B cell (primary cell): ENCODE measurements around the gene OPA1. TPM values are rescaled to one million over a fixed set of nuclear protein-coding genes. Genes with fewer than 3 reads are reported as not detected.

ENCODE experiments used
- ATAC-seq: fragments of 200-7000 bp; cut with Tn5 transposase; one replicate; pipeline ENCODE4 v1.10.0; 2021; ENCODE audit warnings: low read depth, mild to moderate bottlenecking, moderate number of reproducible peaks, moderate library complexity
- CTCF ChIA-PET: fragments of 350-600 bp; sonication (Branson Sonifier 250); formaldehyde crosslinking; loops from one replicate; lab custom pipeline; 2021; ENCODE audit warnings: antibody characterized with exemption, inconsistent platforms; lab: Charles Lee
- POLR2A ChIA-PET: fragments of 350-600 bp; sonication (Branson Sonifier 250); formaldehyde crosslinking; loops from one replicate; lab custom pipeline; 2021; ENCODE audit warnings: antibody characterized with exemption; lab: Charles Lee
- DNase-seq: peaks from one replicate; pipeline ENCODE4 v3.0.0; 2013
- H2AFZ ChIP-seq: 2 replicates; pipeline ENCODE4 v1.6.1; 2012; ENCODE audit warnings: mild to moderate bottlenecking, low read depth, low read length; ENCODE audit not compliant: insufficient read depth, poor library complexity, severe bottlenecking
- H3K27ac ChIP-seq, 2 donors: 1 replicate in 1 of 2; 2 replicates in 1 of 2; pipeline ENCODE4 v1.5.1; 2012 to 2013; ENCODE audit warnings: low read length in 2 of 2, mild to moderate bottlenecking in 2 of 2, moderate library complexity in 1 of 2
- H3K27me3 ChIP-seq, 4 experiments: fragments of 200-600 bp in 1 of 4; sonication (generic) in 1 of 4; replicated peaks in 1 of 4; 1 replicate in 2 of 4; 2 replicates in 2 of 4; pipeline versions ENCODE4 v1.6.1 to v1.7.0; 2013 to 2016; ENCODE audit warnings: low read length in 3 of 4, mild to moderate bottlenecking in 2 of 4, mixed read lengths in 1 of 4, moderate library complexity in 1 of 4; ENCODE audit not compliant: insufficient read depth in 4 of 4, control insufficient read depth in 3 of 4; ENCODE audit errors: control extremely low read depth in 1 of 4
- H3K36me3 ChIP-seq, 2 experiments: replicated peaks in 1 of 2; 1 replicate in 1 of 2; 2 replicates in 1 of 2; pipeline versions ENCODE4 v1.6.1 to v1.7.1; 2013; ENCODE audit warnings: low read length in 1 of 2; ENCODE audit not compliant: insufficient read depth in 2 of 2, control insufficient read depth in 1 of 2; ENCODE audit errors: control extremely low read depth in 1 of 2, extremely low read depth in 1 of 2
- H3K4me1 ChIP-seq, 2 donors: fragments of 200-600 bp in 1 of 2; sonication (generic) in 1 of 2; 1 replicate in 1 of 2; 2 replicates in 1 of 2; pipeline versions ENCODE4 v1.5.1 to v1.6.1; 2013 to 2017; ENCODE audit warnings: low read length in 2 of 2; ENCODE audit not compliant: control insufficient read depth in 2 of 2, insufficient read depth in 2 of 2
- H3K4me2 ChIP-seq: replicated peaks from 2 replicates; pipeline ENCODE3; 2012; ENCODE audit warnings: mild to moderate bottlenecking, low read depth, low read length; ENCODE audit not compliant: poor library complexity, severe bottlenecking
- H3K4me3 ChIP-seq, 5 experiments: fragments of 200-600 bp in 1 of 5; sonication (generic) in 1 of 5; 1 replicate in 3 of 5; 2 replicates in 2 of 5; pipeline versions ENCODE4 v1.5.1 to v1.7.0; 2011 to 2016; ENCODE audit warnings: low read length in 4 of 5, mild to moderate bottlenecking in 4 of 5, low read depth in 2 of 5, control low read depth in 1 of 5, moderate library complexity in 1 of 5; ENCODE audit not compliant: insufficient read depth in 1 of 5; ENCODE audit errors: control extremely low read depth in 1 of 5, extremely low read depth in 1 of 5
- H3K79me2 ChIP-seq: fragments of 200-600 bp; sonication (generic); one replicate; pipeline ENCODE4 v1.6.0; 2016; ENCODE audit warnings: low read length; ENCODE audit not compliant: control insufficient read depth, insufficient read depth
- H3K9ac ChIP-seq: fragments of 200-600 bp; sonication (generic); 2 replicates; pipeline ENCODE4 v1.6.1; 2017; ENCODE audit warnings: mild to moderate bottlenecking, low read length, moderate library complexity
- H3K9me3 ChIP-seq, 3 donors: one replicate each; pipeline versions ENCODE4 v1.6.1 to v1.7.1; 2013; ENCODE audit warnings: low read length in 2 of 3; ENCODE audit not compliant: control insufficient read depth in 2 of 3, insufficient read depth in 1 of 3; ENCODE audit errors: control extremely low read depth in 1 of 3
- H4K20me1 ChIP-seq: 2 replicates; pipeline ENCODE4 v1.6.0; 2012; ENCODE audit warnings: mild to moderate bottlenecking, low read length; ENCODE audit not compliant: insufficient read depth, control insufficient read depth, poor library complexity, severe bottlenecking
- H3K27ac Mint-ChIP-seq: one replicate; pipeline ENCODE4 v1.8.0; 2021; ENCODE audit warnings: mixed read lengths
- H3K27me3 Mint-ChIP-seq: one replicate; pipeline ENCODE4 v1.8.0; 2021; ENCODE audit warnings: mixed read lengths
- H3K4me1 Mint-ChIP-seq: one replicate; pipeline ENCODE4 v1.8.0; 2021; ENCODE audit warnings: mixed read lengths
- H3K4me3 Mint-ChIP-seq: one replicate; pipeline ENCODE4 v1.8.0; 2021; ENCODE audit warnings: mixed read lengths
- H3K9me3 Mint-ChIP-seq: one replicate; pipeline ENCODE4 v1.8.0; 2022; ENCODE audit warnings: mixed read lengths; ENCODE audit not compliant: insufficient read depth
- EZH2 ChIP-seq: IDR thresholded peaks from 2 replicates; pipeline ENCODE4 v1.6.1; 2012; ENCODE audit warnings: borderline replicate concordance, low read depth, mild to moderate bottlenecking, moderate library complexity, low read length; ENCODE audit not compliant: insufficient read depth, poor library complexity, severe bottlenecking
- WGBS: methylation state at CpG from one replicate; pipeline ENCODE4 v1.1.5; 2013; ENCODE audit warnings: missing lambda C conversion rate; ENCODE audit not compliant: insufficient coverage; 5-methylcytosine and 5-hydroxymethylcytosine counted together
- intact Hi-C: fragments of 100-400 bp; cut with micrococcal nuclease; formaldehyde crosslinking; loops from one replicate; pipeline ENCODE4 v1.10.0; 2022
- polyA plus RNA-seq: library from polyadenylated mRNA; depleted of rRNA; stranded (reverse); fragments of >200 nt; gene quantifications from 2 replicates; pipeline ENCODE4 v1.2.3, GENCODE V29; 2012
- total RNA-seq, 2 donors: library from RNA; stranded (reverse); fragments of 120-200 nt in 1 of 2; gene quantifications; 1 replicate in 1 of 2; 2 replicates in 1 of 2; pipeline versions ENCODE4 v1.2.3 to v1.2.4, GENCODE V29; 2013 to 2022
- TF ChIP-seq, protein P1 (sequence below): fragments of 200-600 bp; IDR thresholded peaks from one replicate; pipeline ENCODE4 v1.8.0; 2022; ENCODE audit warnings: antibody characterized with exemption, mild to moderate bottlenecking

OPA1 gene
- total and polyA plus RNA-seq, 2 donors (not counting 1 experiment from before 2014, with no cell fraction given) = 9.1 to 62.8 TPM

DNA sequence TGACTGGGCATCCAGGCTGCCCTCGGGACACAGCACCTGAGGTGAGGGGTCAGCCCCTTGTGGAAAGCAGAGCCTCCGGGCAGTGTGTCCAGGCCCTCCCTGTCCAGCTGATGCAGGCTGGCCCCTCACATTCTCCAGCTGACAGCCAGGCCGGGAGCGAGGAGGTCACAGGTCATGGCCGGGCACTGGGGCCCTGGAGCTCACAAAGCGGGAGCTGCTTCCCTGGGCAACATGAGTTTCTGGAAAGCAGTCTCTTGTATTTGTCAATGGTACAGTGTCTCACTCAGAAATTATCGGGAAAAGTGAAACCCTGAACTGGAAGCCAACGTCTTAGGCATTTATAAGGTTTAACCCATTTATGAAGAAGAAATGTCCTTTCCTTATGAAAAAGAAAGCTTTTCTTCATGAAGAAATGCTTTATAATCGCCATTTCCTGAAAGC lies 118.5 kb downstream of the OPA1 start:
- H3K36me3 ChIP-seq = no peaks in the 10 kb centered on the region
- no peak overlapping the region for H2AFZ ChIP-seq
- H3K27ac ChIP-seq = no peak overlapping the region
- peaks cover 0 to 20% (median 17%) of the 10 kb centered on the region in 3 donors for H3K9me3 ChIP-seq
- no peak for ATAC-seq
- ChIA-PET POLR2A (no interaction called here), CTCF (no interaction called here)
- H3K4me3 ChIP-seq = no peak overlapping the region
- Mint-ChIP-seq H3K27me3 (no peaks in the 10 kb centered on the region), H3K4me1 (peaks cover 13% of the 10 kb centered on the region), H3K27ac (no peak overlapping the region), H3K4me3 (no peak overlapping the region), H3K9me3 (no peaks in the 10 kb centered on the region)
- H4K20me1 ChIP-seq = no peaks in the 10 kb centered on the region
- no peak overlapping the region for H3K4me2 ChIP-seq
- H3K4me1 ChIP-seq = peaks cover 10 to 11% of the 10 kb centered on the region in 2 donors
- no peak for DNase-seq
- no peak for TF ChIP-seq EZH2
- TF ChIP-seq, protein P1, sequence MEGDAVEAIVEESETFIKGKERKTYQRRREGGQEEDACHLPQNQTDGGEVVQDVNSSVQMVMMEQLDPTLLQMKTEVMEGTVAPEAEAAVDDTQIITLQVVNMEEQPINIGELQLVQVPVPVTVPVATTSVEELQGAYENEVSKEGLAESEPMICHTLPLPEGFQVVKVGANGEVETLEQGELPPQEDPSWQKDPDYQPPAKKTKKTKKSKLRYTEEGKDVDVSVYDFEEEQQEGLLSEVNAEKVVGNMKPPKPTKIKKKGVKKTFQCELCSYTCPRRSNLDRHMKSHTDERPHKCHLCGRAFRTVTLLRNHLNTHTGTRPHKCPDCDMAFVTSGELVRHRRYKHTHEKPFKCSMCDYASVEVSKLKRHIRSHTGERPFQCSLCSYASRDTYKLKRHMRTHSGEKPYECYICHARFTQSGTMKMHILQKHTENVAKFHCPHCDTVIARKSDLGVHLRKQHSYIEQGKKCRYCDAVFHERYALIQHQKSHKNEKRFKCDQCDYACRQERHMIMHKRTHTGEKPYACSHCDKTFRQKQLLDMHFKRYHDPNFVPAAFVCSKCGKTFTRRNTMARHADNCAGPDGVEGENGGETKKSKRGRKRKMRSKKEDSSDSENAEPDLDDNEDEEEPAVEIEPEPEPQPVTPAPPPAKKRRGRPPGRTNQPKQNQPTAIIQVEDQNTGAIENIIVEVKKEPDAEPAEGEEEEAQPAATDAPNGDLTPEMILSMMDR = no peak
- WGBS = 98% methylated on average over 9 of the region's 9 CpGs
- no peaks in the 10 kb centered on the region for H3K79me2 ChIP-seq
- peaks cover 0 to 4% (median 0%) of the 10 kb centered on the region in 4 experiments for H3K27me3 ChIP-seq
- intact Hi-C loops = no loop called here
- H3K9ac ChIP-seq = no peak overlapping the region

DNA sequence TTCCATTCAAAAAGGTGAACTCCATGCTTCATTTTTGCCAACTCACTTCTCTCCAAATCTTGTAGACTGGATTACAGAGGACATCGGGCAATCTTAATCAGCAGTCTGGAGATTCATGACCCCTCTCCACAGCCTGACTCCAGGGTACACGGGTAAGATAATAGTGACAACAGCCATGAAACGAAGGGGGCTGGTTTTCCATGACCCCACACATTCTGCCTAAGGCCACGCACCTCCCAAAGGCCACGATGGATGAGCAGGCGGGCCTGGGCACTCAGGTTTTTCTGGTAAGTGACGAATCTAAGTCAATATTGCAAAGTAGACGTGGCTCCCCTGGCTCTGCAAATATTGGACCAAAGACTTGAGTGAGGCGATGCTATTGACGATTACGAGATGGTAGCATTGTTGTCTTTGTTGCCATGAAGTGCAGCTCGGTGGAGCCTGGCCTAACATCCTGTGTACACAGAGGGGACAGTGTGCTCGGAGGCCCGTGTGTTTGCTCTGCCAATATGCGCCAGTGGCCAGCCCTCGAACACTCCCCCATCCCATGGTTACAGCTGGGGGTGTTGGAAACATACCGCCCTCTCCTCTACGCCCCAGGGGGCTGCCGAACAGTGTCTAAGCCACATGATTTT lies 119.1 kb downstream of the OPA1 start:
- POLR2A ChIA-PET = no interaction called here
- H3K27ac ChIP-seq = no peak overlapping the region
- no peak overlapping the region for H3K4me3 ChIP-seq
- no peak overlapping the region for H2AFZ ChIP-seq
- H3K4me3 Mint-ChIP-seq = no peak overlapping the region
- TF ChIP-seq, protein P1 = no peak
- no peak for TF ChIP-seq EZH2
- H3K9me3 Mint-ChIP-seq = no peaks in the 10 kb centered on the region
- H3K9me3 ChIP-seq = peaks cover 0 to 23% (median 17%) of the 10 kb centered on the region in 3 donors
- H3K79me2 ChIP-seq = no peaks in the 10 kb centered on the region
- peaks cover 0 to 4% (median 0%) of the 10 kb centered on the region in 4 experiments for H3K27me3 ChIP-seq
- H3K36me3 ChIP-seq = no peaks in the 10 kb centered on the region
- H4K20me1 ChIP-seq = no peaks in the 10 kb centered on the region
- H3K27ac Mint-ChIP-seq = no peak overlapping the region
- H3K4me1 Mint-ChIP-seq = peaks cover 17% of the 10 kb centered on the region
- intact Hi-C loops = no loop called here
- H3K9ac ChIP-seq = no peak overlapping the region
- no peak overlapping the region for H3K4me2 ChIP-seq
- ATAC-seq = no peak
- peaks cover 12 to 16% of the 10 kb centered on the region in 2 donors for H3K4me1 ChIP-seq
- H3K27me3 Mint-ChIP-seq = no peaks in the 10 kb centered on the region
- 93% methylated on average over 15 of the region's 19 CpGs for WGBS
- CTCF ChIA-PET = no interaction called here
- no peak for DNase-seq
